GM23338 (cell line): ENCODE data around the gene MINDY1. TPM values are rescaled to one million over a fixed set of nuclear protein-coding genes. Genes with fewer than 3 reads are reported as not detected.

Experiments
- ATAC-seq: fragments of 200-7000 bp; cut with Tn5 transposase; 3 replicates; pipeline ENCODE4 v1.9.1; 2020
- DNase-seq: peaks from one replicate; pipeline ENCODE4 v3.0.0-alpha.2; 2015; ENCODE audit warnings: low spot score
- H2AFZ ChIP-seq: fragments of 200-600 bp; sonication (generic); 2 replicates; pipeline ENCODE4 v1.8.0; 2016; ENCODE audit warnings: antibody characterized with exemption, mild to moderate bottlenecking, moderate library complexity
- H3F3A ChIP-seq: fragments of 200-600 bp; sonication (generic); replicated peaks from 2 replicates; pipeline ENCODE4 v1.8.0; 2017; ENCODE audit warnings: antibody characterized with exemption, mixed run types, low read depth
- H3K27ac ChIP-seq: fragments of 200-600 bp; sonication (generic); 2 replicates; pipeline ENCODE4 v1.6.1; 2016; ENCODE audit warnings: low read depth
- H3K27me3 ChIP-seq: fragments of 200-600 bp; sonication (generic); 2 replicates; pipeline ENCODE4 v1.8.0; 2016; ENCODE audit warnings: mild to moderate bottlenecking, mixed run types, moderate library complexity; ENCODE audit not compliant: insufficient read depth
- H3K36me3 ChIP-seq: fragments of 200-600 bp; sonication (generic); 2 replicates; pipeline ENCODE4 v1.8.0; 2016; ENCODE audit warnings: mild to moderate bottlenecking; ENCODE audit not compliant: insufficient read depth
- H3K4me1 ChIP-seq: fragments of 200-600 bp; sonication (generic); 2 replicates; pipeline ENCODE4 v1.8.0; 2016; ENCODE audit warnings: mild to moderate bottlenecking, moderate library complexity; ENCODE audit not compliant: insufficient read depth
- H3K4me2 ChIP-seq: fragments of 200-600 bp; sonication (generic); 2 replicates; pipeline ENCODE4 v1.7.1; 2017; ENCODE audit warnings: mixed run types
- H3K4me3 ChIP-seq: fragments of 200-600 bp; sonication (generic); 2 replicates; pipeline ENCODE4 v1.6.1; 2016; ENCODE audit warnings: mixed run types
- H3K79me2 ChIP-seq: fragments of 200-600 bp; sonication (generic); replicated peaks from 2 replicates; pipeline ENCODE4 v1.8.0; 2017; ENCODE audit warnings: mild to moderate bottlenecking; ENCODE audit not compliant: insufficient read depth
- H3K9me2 ChIP-seq: fragments of 200-600 bp; sonication (generic); 2 replicates; pipeline ENCODE4 v1.8.0; 2017; ENCODE audit not compliant: insufficient read depth
- H4K20me1 ChIP-seq: fragments of 200-600 bp; sonication (generic); replicated peaks from 2 replicates; pipeline ENCODE4 v1.8.0; 2017; ENCODE audit warnings: mild to moderate bottlenecking; ENCODE audit not compliant: insufficient read depth
- H3K27ac Mint-ChIP-seq: 2 replicates; pipeline ENCODE4 v1.8.0; 2020; ENCODE audit warnings: inconsistent platforms, mild to moderate bottlenecking, moderate library complexity, mixed read lengths
- H3K27me3 Mint-ChIP-seq: 3 replicates; pipeline ENCODE4 v1.8.0; 2022; ENCODE audit warnings: low read depth, mild to moderate bottlenecking, moderate library complexity, mixed read lengths, inconsistent platforms; ENCODE audit not compliant: insufficient read depth, poor library complexity
- H3K36me3 Mint-ChIP-seq: 3 replicates; pipeline ENCODE4 v1.8.0; 2021; ENCODE audit warnings: low read depth, mild to moderate bottlenecking, inconsistent platforms, moderate library complexity, mixed read lengths
- H3K4me1 Mint-ChIP-seq: 3 replicates; pipeline ENCODE4 v1.8.0; 2020; ENCODE audit warnings: mild to moderate bottlenecking, inconsistent platforms, mixed read lengths
- H3K4me3 Mint-ChIP-seq: 3 replicates; pipeline ENCODE4 v1.8.0; 2021; ENCODE audit warnings: moderate library complexity, mild to moderate bottlenecking, inconsistent platforms, mixed read lengths
- H3K9me3 Mint-ChIP-seq: 3 replicates; pipeline ENCODE4 v1.8.0; 2020; ENCODE audit warnings: moderate library complexity, mild to moderate bottlenecking, inconsistent platforms, mixed read lengths
- CREB1 ChIP-seq: fragments of 250-450 bp; sonication (Bioruptor Pico); IDR thresholded peaks from 2 replicates; pipeline ENCODE4 v1.5.0; 2020; ENCODE audit warnings: low read depth, mild to moderate bottlenecking, moderate library complexity
- CTCF ChIP-seq, 2 experiments: fragments of 200-600 bp in 1 of 2; sonication (generic) in 1 of 2; conservative IDR thresholded peaks; 2 replicates each; pipeline versions ENCODE4 v1.5.1 to v1.6.1; 2016 to 2017; ENCODE audit warnings: antibody characterized with exemption in 2 of 2, low read depth in 2 of 2, mild to moderate bottlenecking in 2 of 2, moderate library complexity in 1 of 2
- ETS1 ChIP-seq: IDR thresholded peaks from 2 replicates; pipeline ENCODE4 v1.6.1; 2016; ENCODE audit warnings: antibody characterized with exemption
- EZH2 ChIP-seq: fragments of 200-600 bp; sonication (generic); IDR thresholded peaks from one replicate; pipeline ENCODE4 v1.8.0; 2017; ENCODE audit warnings: antibody characterized with exemption, mild to moderate bottlenecking, low read depth; ENCODE audit not compliant: unreplicated experiment
- EZH2phosphoT487 ChIP-seq: fragments of 200-600 bp; sonication (generic); IDR thresholded peaks from one replicate; pipeline ENCODE4 v1.8.1; 2018; ENCODE audit warnings: antibody characterized with exemption; ENCODE audit not compliant: unreplicated experiment
- JUNB ChIP-seq: IDR thresholded peaks from one replicate; pipeline ENCODE4 v1.6.1; 2016; ENCODE audit warnings: antibody characterized with exemption; ENCODE audit not compliant: unreplicated experiment
- NANOG ChIP-seq: IDR thresholded peaks from 2 replicates; pipeline ENCODE4 v1.6.1; 2016; ENCODE audit warnings: antibody characterized with exemption, borderline replicate concordance
- POLR2AphosphoS5 ChIP-seq: IDR thresholded peaks from 2 replicates; pipeline ENCODE4 v1.6.1; 2016; ENCODE audit warnings: antibody characterized with exemption, low read depth
- STAT1 ChIP-seq: IDR thresholded peaks from one replicate; pipeline ENCODE4 v1.6.1; 2016; ENCODE audit warnings: antibody characterized with exemption; ENCODE audit not compliant: unreplicated experiment
- ZNF114 ChIP-seq: fragments of 250-450 bp; sonication (Bioruptor Pico); IDR thresholded peaks from 2 replicates; pipeline ENCODE4 v1.5.0; 2020; ENCODE audit warnings: mild to moderate bottlenecking, moderate library complexity
- ZNF331 ChIP-seq: fragments of 250-450 bp; sonication (Bioruptor Pico); IDR thresholded peaks from 2 replicates; pipeline ENCODE4 v1.5.0; 2020; ENCODE audit warnings: low read depth, mild to moderate bottlenecking, moderate library complexity
- polyA plus RNA-seq: library from polyadenylated mRNA; unstranded; fragments of >200 nt; fragmentation: Nextera tagmentation; extraction: Ambion mirVana; gene quantifications from 2 replicates; pipeline ENCODE4 v1.2.1, GENCODE V29; 2016
- total RNA-seq: library from RNA; depleted of rRNA; stranded (reverse); fragments of >200 nt; shearing (Covaris generic); gene quantifications from 2 replicates; pipeline ENCODE4 v1.2.3, GENCODE V29; 2014
- TF ChIP-seq, protein P1 (sequence below): fragments of 250-450 bp; sonication (Bioruptor Pico); IDR thresholded peaks from 2 replicates; pipeline ENCODE4 v1.5.0; 2020; ENCODE audit warnings: mild to moderate bottlenecking, moderate library complexity
- TF ChIP-seq, protein P2 (sequence below): IDR thresholded peaks from one replicate; pipeline ENCODE4 v1.6.1; 2018; ENCODE audit warnings: antibody characterized with exemption; ENCODE audit not compliant: unreplicated experiment

MINDY1 gene
- total and polyA plus RNA-seq, 2 experiments from 2014 or later = 4.5 to 10.3 TPM

DNA sequence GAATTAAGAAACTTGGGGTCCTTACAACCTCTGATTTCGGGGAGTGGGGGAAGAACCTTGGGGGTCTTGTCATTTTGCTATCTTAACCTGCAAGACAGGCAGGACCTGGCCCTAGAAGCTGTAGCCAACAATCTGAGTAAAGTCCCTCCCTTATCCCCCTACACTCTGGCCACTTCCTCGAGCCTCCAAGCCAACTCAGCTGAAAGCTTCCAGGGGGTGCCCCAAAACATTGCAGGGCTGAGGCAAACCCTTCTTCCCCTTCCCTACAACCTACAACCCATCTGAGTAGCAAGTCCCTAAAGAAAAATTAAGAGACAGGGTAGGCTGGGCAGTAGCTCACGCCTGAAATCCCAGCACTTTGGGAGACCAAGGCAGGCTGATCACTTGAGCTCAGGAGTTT is 37.1 kb downstream of the MINDY1 start:
- no peak overlapping the region; the same call in 1 of the 2 replicates for H3K27ac ChIP-seq
- peaks cover 58% of the 10 kb centered on the region for H3K79me2 ChIP-seq
- H3K9me3 Mint-ChIP-seq = no peaks in the 10 kb centered on the region; the same call in 2 of the 3 replicates
- no peak overlapping the region for H3K4me3 ChIP-seq
- H3K27me3 ChIP-seq = no peaks in the 10 kb centered on the region
- H3K27ac Mint-ChIP-seq = no peak overlapping the region
- H2AFZ ChIP-seq = no peak overlapping the region
- no peak for TF ChIP-seq STAT1
- no peak for TF ChIP-seq ETS1
- TF ChIP-seq, protein P1, sequence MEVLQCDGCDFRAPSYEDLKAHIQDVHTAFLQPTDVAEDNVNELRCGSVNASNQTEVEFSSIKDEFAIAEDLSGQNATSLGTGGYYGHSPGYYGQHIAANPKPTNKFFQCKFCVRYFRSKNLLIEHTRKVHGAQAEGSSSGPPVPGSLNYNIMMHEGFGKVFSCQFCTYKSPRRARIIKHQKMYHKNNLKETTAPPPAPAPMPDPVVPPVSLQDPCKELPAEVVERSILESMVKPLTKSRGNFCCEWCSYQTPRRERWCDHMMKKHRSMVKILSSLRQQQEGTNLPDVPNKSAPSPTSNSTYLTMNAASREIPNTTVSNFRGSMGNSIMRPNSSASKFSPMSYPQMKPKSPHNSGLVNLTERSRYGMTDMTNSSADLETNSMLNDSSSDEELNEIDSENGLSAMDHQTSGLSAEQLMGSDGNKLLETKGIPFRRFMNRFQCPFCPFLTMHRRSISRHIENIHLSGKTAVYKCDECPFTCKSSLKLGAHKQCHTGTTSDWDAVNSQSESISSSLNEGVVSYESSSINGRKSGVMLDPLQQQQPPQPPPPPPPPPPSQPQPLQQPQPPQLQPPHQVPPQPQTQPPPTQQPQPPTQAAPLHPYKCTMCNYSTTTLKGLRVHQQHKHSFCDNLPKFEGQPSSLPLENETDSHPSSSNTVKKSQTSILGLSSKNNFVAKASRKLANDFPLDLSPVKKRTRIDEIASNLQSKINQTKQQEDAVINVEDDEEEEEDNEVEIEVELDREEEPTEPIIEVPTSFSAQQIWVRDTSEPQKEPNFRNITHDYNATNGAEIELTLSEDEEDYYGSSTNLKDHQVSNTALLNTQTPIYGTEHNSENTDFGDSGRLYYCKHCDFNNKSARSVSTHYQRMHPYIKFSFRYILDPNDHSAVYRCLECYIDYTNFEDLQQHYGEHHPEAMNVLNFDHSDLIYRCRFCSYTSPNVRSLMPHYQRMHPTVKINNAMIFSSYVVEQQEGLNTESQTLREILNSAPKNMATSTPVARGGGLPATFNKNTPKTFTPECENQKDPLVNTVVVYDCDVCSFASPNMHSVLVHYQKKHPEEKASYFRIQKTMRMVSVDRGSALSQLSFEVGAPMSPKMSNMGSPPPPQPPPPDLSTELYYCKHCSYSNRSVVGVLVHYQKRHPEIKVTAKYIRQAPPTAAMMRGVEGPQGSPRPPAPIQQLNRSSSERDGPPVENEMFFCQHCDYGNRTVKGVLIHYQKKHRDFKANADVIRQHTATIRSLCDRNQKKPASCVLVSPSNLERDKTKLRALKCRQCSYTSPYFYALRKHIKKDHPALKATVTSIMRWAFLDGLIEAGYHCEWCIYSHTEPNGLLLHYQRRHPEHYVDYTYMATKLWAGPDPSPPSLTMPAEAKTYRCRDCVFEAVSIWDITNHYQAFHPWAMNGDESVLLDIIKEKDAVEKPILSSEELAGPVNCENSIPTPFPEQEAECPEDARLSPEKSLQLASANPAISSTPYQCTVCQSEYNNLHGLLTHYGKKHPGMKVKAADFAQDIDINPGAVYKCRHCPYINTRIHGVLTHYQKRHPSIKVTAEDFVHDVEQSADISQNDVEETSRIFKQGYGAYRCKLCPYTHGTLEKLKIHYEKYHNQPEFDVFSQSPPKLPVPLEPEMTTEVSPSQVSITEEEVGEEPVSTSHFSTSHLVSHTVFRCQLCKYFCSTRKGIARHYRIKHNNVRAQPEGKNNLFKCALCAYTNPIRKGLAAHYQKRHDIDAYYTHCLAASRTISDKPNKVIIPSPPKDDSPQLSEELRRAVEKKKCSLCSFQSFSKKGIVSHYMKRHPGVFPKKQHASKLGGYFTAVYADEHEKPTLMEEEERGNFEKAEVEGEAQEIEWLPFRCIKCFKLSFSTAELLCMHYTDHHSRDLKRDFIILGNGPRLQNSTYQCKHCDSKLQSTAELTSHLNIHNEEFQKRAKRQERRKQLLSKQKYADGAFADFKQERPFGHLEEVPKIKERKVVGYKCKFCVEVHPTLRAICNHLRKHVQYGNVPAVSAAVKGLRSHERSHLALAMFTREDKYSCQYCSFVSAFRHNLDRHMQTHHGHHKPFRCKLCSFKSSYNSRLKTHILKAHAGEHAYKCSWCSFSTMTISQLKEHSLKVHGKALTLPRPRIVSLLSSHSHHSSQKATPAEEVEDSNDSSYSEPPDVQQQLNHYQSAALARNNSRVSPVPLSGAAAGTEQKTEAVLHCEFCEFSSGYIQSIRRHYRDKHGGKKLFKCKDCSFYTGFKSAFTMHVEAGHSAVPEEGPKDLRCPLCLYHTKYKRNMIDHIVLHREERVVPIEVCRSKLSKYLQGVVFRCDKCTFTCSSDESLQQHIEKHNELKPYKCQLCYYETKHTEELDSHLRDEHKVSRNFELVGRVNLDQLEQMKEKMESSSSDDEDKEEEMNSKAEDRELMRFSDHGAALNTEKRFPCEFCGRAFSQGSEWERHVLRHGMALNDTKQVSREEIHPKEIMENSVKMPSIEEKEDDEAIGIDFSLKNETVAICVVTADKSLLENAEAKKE = no peak
- no peak for TF ChIP-seq POLR2AphosphoS5
- no peak for TF ChIP-seq JUNB
- no peak for TF ChIP-seq NANOG
- no peak for TF ChIP-seq CTCF (conservative IDR thresholded peaks at IDR 0.05; ENCODE audit: low read depth in 2 of 2)
- no peak for TF ChIP-seq ZNF114 (CRISPR knock-in tag)
- no peak for TF ChIP-seq EZH2phosphoT487
- no peak for TF ChIP-seq ZNF331
- TF ChIP-seq EZH2 = no peak
- no peak for TF ChIP-seq CREB1 (CRISPR knock-in tag)
- TF ChIP-seq, protein P2, sequence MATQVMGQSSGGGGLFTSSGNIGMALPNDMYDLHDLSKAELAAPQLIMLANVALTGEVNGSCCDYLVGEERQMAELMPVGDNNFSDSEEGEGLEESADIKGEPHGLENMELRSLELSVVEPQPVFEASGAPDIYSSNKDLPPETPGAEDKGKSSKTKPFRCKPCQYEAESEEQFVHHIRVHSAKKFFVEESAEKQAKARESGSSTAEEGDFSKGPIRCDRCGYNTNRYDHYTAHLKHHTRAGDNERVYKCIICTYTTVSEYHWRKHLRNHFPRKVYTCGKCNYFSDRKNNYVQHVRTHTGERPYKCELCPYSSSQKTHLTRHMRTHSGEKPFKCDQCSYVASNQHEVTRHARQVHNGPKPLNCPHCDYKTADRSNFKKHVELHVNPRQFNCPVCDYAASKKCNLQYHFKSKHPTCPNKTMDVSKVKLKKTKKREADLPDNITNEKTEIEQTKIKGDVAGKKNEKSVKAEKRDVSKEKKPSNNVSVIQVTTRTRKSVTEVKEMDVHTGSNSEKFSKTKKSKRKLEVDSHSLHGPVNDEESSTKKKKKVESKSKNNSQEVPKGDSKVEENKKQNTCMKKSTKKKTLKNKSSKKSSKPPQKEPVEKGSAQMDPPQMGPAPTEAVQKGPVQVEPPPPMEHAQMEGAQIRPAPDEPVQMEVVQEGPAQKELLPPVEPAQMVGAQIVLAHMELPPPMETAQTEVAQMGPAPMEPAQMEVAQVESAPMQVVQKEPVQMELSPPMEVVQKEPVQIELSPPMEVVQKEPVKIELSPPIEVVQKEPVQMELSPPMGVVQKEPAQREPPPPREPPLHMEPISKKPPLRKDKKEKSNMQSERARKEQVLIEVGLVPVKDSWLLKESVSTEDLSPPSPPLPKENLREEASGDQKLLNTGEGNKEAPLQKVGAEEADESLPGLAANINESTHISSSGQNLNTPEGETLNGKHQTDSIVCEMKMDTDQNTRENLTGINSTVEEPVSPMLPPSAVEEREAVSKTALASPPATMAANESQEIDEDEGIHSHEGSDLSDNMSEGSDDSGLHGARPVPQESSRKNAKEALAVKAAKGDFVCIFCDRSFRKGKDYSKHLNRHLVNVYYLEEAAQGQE = no peak
- H3K4me2 ChIP-seq = no peak overlapping the region
- peaks cover 38% of the 10 kb centered on the region for H3K36me3 ChIP-seq
- peaks cover 42% of the 10 kb centered on the region for H3K4me1 Mint-ChIP-seq
- ATAC-seq (no peak), DNase-seq (no peak)
- peaks cover 19% of the 10 kb centered on the region for H3F3A ChIP-seq
- H3K4me1 ChIP-seq = peaks cover 36% of the 10 kb centered on the region
- H3K27me3 Mint-ChIP-seq = peaks cover 21% of the 10 kb centered on the region
- peaks cover 57% of the 10 kb centered on the region for H3K36me3 Mint-ChIP-seq
- peaks cover 30% of the 10 kb centered on the region for H4K20me1 ChIP-seq
- H3K4me3 Mint-ChIP-seq = no peak overlapping the region
- no peaks in the 10 kb centered on the region for H3K9me2 ChIP-seq
